Fibroblast of mammary gland (primary cell): Measurements from ENCODE around the gene HTR2A.

Experiments used
- DNase-seq: peaks from one replicate; pipeline ENCODE4 v3.0.0-alpha.2; 2010; ENCODE audit warnings: low read depth
- H3K4me3 ChIP-seq: 2 replicates; pipeline ENCODE4 v1.5.1; 2011; ENCODE audit warnings: low read depth, mild to moderate bottlenecking, low read length, moderate library complexity; ENCODE audit not compliant: control insufficient read depth
- CTCF ChIP-seq: conservative IDR thresholded peaks from 2 replicates; pipeline ENCODE4 v1.5.1; 2011; ENCODE audit warnings: low read depth, low read length, inconsistent platforms; ENCODE audit not compliant: control insufficient read depth, insufficient read depth

The HTR2A gene

GRCh38 chr13:46830405-46831005 lies 66.3 kb downstream of the HTR2A start:
- no peak for DNase-seq

GRCh38 chr13:46822551-46822950 lies 74.3 kb downstream of the HTR2A start:
- no peak for TF ChIP-seq CTCF
- H3K4me3 ChIP-seq: no peak overlapping the region
- DNase-seq: no peak

More at GRCh38 chr13:46830405-46831005, 66.3 kb downstream of the HTR2A start:
- no peak for TF ChIP-seq CTCF
- no peak overlapping the region for H3K4me3 ChIP-seq

GRCh38 chr13:46817838-46818476 lies 78.9 kb downstream of the HTR2A start:
- no peak overlapping the region for H3K4me3 ChIP-seq
- no peak for DNase-seq
- no peak for TF ChIP-seq CTCF

GRCh38 chr13:46817095-46817494 lies 79.8 kb downstream of the HTR2A start:
- peak; percentile 4 for DNase-seq
- no peak overlapping the region for H3K4me3 ChIP-seq
- no peak for TF ChIP-seq CTCF

- no peak overlapping the region for H3K4me3 ChIP-seq
- TF ChIP-seq CTCF: no peak
- no peak for DNase-seq
These were observed 80.5 kb downstream of the HTR2A start for GRCh38 chr13:46816371-46816770.

GRCh38 chr13:46812301-46812797 lies 84.5 kb downstream of the HTR2A start:
- peak; percentile 8 for DNase-seq
- no peak overlapping the region for H3K4me3 ChIP-seq

More at GRCh38 chr13:46812301-46812797, 84.5 kb downstream of the HTR2A start:
- no peak for TF ChIP-seq CTCF
